ENCODE results near the gene PADI2. TPM values are rescaled to one million over a fixed set of nuclear protein-coding genes. Genes with fewer than 3 reads are reported as not detected.

The PADI2 gene
- total and polyA plus RNA-seq, 2 of the 8 experiments (the other 6 are each of a cell fraction or from before 2014, with no cell fraction given) = 1.6 to 7.5 TPM

GRCh38 chr1:17119076-17119772, at the start of gene PADI2 (continued):
- TF ChIP-seq EGR1 (IDR thresholded peaks at IDR 0.05; ENCODE audit: borderline replicate concordance, low read depth, low read length) (no peak), BACH1 (IDR thresholded peaks at IDR 0.05; ENCODE audit: low read length) (no peak), PHF8 (conservative IDR thresholded peaks at IDR 0.05; ENCODE audit: low read depth, low read length) (peak; percentile 42; the same call in 1 of the 2 replicates), NANOG (IDR thresholded peaks at IDR 0.05; ENCODE audit: insufficient read depth, low read depth, low read length, poor library complexity, severe bottlenecking) (no peak), ASH2L (IDR thresholded peaks at IDR 0.05; ENCODE audit: low read length) (peak; percentile 34), YY1 (IDR thresholded peaks at IDR 0.05; ENCODE audit: low read depth, low read length) (no peak), CTBP2 (IDR thresholded peaks at IDR 0.05; ENCODE audit: borderline replicate concordance, insufficient read depth, insufficient read length, low read length) (no peak), MAX (IDR thresholded peaks at IDR 0.05) (peak; percentile 34), ATF2 (IDR thresholded peaks at IDR 0.05; ENCODE audit: low read length) (no peak), TBP (IDR thresholded peaks at IDR 0.05; ENCODE audit: low read depth, low read length) (peak; percentile 57; the same call in 1 of the 2 replicates), TAF7 (optimal IDR thresholded peaks at IDR 0.05; ENCODE audit: borderline replicate concordance, low read depth, low read length) (no peak), EP300 (IDR thresholded peaks at IDR 0.05; ENCODE audit: borderline replicate concordance in 1 of 2, low read depth in 2 of 2, low read length in 2 of 2) (no peak), USF2 (IDR thresholded peaks at IDR 0.05; ENCODE audit: low read length) (no peak), CHD1 (IDR thresholded peaks at IDR 0.05; ENCODE audit: low read depth, low read length) (no peak), SP4 (IDR thresholded peaks at IDR 0.05; ENCODE audit: low read length) (0 out of 2 replicates have a peak, but pooled peaks have one; percentile 53), POLR2A (IDR thresholded peaks at IDR 0.05; ENCODE audit: control extremely low read depth in 1 of 2, low read depth in 2 of 2, low read length in 2 of 2) (no peak), BCL11A (IDR thresholded peaks at IDR 0.05; ENCODE audit: low read depth in 2 of 2, low read length in 2 of 2) (no peak), CEBPB (IDR thresholded peaks at IDR 0.05; ENCODE audit: low read depth, low read length) (no peak), RBBP5 (IDR thresholded peaks at IDR 0.05; ENCODE audit: borderline replicate concordance, low read depth, low read length) (peak; percentile 51; the same call in 1 of the 2 replicates), SIX5 (IDR thresholded peaks at IDR 0.05; ENCODE audit: low read depth, low read length) (no peak), TCF12 (IDR thresholded peaks at IDR 0.05; ENCODE audit: low read depth, low read length) (peak; percentile 76; the same call in 1 of the 2 replicates), SRF (IDR thresholded peaks at IDR 0.05; ENCODE audit: low read depth, low read length) (no peak)
